NCI-H2196 (cell line): Measurements from ENCODE around the gene APOL1.
"Not testable (repeated sequence)": the region's sequence is repeated elsewhere in the genome, so short reads cannot be mapped to it uniquely, and the experiment has no call there.

Experiments
- DNase-seq: peaks from one replicate; lab custom pipeline; 2025; ENCODE audit not compliant: unreplicated experiment; lab: John Stamatoyannopoulos, UW

The APOL1 gene

DNA sequence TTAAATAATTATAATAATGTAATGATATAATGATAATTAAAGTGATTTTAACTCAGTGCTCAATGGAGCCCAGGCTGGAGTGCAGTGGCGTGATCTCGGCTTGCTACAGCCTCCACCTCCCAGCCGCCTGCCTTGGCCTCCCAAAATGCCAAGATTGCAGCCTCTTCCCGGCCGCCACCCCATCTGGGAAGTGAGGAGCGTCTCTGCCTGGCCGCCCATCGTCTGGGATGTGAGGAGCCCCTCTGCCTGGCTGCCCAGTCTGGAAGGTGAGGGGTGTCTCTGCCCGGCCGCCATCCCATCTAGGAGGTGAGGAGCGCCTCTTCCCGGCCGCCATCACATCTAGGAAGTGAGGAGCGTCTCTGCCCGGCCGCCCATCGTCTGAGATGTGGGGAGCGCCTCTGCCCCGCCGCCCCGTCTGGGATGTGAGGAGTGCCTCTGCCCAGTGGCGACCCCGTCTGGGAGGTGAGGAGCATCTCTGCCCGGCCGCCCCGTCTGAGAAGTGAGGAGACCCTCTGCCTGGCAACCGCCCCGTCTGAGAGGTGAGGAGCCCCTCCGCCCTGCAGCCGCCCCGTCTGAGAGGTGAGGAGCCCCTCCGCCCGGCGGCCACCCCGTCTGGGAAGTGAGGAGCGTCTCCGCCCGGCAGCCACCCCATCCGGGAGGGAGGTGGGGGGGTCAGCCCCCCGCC lies 37.6 kb downstream of the APOL1 start:
- DNase-seq, result not testable (repeated sequence)

DNA sequence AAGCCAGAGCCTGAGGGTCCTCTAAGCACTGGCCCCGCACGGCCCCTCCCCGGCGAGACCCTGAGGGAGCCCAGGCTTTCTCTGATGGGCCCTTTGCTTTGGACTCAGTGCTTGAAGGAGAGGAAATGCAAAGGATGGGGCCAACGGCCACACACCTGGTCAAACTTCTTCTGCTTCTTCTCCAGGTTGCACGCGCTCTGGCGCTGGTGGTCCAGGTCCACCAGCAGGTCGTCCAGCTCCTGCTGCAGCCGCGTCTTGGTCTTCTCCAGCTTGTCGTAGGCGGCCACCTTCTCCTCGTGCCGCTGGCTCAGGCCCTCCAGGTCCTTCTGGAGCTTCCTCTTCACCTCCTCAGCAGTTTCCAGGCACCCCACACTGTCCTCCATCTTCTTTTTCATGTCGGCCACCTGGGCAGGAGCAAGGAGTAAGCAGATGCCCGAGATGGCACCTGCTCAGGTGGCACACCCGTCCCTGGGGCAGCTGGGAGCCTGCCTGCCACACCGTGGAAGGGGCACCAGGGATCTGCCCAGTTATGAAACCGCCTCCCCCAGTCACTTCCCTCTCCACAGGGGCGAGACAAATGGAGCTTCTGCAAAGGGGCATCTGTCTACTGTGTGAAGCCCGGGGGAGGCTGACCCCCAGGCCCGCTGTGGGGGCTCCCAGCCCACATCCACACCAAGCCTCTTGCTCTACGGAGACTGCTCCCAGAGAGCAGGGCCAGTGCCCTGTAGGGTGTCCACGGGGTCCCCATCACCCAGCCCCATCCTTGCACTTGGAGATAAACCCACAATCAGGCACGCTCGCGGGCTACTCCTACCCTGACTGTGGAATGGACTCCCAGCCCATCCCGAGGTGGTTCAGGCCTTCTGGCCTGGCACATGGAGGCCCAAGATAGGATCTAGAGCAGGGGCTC lies 39.2 kb downstream of the APOL1 start:
- DNase-seq, result no peak

DNA sequence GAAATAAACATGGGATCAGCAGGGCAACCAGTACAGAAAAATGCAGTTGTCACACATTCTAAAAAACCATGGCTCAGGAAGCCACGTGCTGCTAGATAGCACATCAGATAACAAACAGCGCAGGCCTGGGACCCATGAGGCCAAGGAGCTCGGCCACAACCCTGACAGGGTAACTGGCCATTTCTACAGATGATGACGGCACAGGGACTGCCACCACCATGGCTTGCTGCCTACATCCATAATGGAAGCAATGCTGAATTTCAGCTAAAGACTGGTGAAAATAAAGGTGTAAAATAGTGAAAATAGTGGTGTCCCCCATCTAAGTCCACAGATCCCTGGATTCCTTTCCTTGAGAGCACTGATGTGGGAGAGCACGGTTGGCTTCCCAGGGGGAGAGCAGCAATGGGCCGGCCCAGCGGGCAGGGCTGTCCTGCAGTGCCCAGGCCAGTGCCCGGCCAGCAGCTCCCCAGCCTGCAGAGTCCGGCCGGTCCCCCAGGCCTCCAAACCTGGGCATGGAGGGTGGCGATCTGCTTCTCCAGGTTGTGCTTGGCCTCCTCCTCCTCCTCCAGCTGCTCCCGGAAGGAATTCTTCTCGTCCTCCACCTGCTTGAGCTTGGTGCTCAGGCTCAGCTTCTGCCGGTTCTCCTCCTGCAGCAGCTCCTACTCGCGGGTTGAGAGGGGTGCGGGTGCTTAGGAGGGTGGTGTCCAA lies 40.0 kb downstream of the APOL1 start:
- DNase-seq, result no peak

DNA sequence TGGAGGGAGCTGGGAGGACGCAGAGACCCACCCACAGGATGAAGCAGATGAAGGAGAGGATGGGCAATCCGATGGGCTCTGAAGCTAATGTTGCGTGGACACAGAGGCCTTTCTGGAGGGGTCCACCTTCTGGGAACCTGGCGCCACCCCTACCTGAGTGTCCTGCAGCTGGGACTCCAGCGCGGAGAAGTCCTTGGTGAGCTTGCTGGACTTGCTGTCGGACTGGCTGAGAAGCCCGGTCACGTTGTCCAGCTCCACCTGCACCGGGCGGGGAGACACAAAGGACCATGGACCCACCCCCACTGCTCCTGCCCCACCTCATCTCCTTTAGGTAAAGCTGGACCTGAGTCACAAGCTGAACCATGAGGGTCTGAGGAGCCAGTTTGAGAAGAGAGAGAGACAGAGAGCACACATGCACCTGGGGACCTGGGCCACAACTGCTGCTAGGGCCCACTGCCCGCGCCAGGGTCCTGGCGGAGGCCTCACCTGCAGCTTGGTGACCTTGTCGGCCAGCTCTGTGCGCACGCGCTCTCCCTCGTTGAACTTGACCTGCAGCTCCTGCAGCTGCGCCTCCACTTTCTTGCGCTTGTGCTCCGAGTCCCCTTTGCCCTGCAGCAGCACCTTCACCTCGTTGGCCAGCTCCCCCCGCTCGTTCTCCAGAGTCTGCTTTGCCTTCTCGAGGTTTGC lies 40.8 kb downstream of the APOL1 start:
- no peak for DNase-seq

DNA sequence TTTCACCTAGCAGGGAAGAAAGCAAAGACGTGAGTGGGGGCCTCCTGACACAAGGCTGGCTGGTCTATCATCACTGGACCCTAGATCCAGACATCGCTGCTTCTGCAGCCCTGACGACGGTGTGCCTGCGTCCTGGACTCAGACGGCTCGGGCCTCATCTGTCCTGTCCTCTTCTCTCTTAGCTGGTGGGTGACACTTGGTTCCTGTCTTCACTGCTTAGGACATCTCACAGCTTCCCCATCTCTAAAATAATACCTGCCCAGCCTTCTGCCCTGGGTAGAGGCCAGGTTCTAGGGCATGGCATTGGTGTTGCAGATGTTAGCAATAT lies 41.3 kb downstream of the APOL1 start:
- DNase-seq, result no peak

DNA sequence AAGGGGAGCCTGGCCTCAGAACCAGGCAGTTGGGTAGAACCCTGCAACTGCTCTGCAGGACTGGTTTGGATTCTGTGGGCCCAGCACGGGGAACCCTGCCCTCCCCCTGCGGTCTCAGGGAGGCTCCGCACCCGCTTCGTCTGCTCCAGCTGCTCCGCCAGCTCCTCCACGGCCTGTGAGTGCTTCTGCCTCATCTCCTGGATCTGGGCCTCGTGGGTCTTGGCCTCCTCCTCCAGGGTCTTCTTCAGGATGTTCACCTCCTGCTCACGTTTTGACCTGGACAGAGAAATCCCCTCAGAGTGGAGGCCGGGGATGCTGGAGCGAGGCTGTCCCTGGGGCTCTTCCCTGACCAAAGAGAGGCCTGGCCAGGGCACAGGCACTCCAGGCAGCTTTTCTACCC lies 41.9 kb downstream of the APOL1 start:
- DNase-seq, result no peak

DNA sequence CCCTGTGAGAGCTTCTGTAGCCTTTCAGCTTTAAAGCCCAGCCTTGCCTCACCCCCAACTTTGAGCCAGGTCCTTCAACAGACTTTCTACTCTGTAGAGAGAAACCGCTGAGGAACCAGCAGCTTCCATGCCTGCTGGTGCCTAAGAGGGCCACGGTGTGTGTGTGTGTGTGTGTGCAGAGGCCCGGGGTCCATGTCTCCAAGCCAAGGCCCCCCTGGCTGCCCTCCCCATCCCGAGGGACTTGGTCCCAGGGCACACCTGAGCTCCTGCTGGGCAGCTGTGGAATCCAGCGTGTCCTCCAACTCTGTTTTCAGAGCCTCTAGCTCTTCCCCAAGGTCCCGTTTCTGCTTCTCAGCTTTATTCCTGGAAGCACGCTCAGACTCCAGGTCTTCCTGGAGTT lies 42.3 kb downstream of the APOL1 start:
- no peak for DNase-seq

DNA sequence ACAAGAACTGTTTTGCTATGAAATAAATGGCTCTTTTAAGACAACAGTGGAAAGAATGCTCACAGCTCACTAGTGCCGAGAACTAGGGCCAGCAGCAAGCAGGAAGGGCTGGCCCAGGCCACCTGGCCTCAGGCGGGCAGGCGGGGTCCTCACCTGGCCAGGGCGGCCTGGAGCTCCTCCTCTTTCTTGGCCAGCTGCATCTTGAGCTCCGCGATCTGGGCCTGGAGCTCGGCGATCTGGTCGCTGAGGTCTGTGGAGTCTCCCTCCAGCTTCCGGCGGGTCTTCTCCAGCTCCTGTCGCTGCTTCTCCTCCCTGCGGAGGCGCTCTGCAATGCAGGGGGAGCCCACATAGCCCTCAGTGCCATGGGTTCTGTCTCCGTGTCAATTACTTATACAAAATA lies 43.8 kb downstream of the APOL1 start:
- DNase-seq, result no peak

DNA sequence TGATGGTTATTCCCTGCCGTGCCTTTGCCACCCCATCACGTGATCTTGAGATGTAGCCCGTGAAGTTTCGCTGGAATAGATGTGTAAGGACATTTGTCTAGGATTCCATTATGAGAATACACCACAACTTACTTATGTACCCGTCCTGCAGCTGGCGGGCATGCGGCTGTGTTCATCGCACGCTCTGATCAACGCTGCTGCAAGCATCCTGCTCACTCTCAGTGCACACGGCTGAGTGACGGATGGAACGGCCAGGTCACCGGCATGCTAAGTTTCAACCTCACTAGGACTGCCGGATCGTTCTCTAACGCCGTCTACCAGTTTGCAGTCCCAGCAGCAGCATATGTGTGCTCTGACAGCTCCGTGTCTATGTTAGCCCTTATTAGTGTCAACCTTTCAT lies 44.6 kb downstream of the APOL1 start:
- no peak for DNase-seq

DNA sequence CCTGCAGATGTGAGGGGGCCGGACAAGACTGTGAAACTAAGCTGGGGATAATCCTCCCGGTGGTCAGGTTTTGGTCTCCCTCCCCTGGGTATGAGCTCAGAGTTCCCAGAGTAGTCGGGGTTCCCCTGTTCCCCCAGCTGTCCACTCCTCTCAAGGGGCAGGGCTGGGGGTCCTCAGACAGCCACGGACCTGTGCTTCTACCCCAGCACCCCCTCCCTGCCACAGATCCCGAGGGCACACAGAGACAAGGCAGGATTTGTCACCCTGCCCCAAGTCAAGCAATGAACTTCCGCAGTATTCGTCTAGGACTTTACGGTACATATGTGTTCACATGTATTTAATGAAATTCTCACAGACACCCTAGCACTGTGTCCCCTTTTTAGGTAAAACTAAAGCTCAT lies 45.2 kb downstream of the APOL1 start:
- no peak for DNase-seq

DNA sequence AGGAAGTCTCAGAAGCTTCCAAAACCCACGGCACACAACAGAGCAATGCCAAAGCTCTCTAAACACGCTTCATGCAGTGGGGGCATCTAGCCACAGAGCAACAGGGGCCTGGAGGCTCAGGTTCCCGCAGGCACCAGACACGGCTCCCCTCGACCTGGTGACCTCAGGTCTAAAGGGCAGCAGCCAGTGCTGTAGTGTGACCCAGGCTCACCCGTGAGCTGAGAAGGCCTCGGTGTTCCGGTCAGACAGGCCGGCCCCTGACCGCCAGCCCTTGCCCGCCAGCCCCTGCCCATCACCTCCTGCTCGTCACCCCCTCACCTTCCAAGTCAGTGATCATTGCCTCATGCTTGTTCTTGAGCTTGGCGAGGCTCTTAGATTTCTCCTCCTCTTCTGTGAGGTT lies 45.7 kb downstream of the APOL1 start:
- DNase-seq, result no peak

DNA sequence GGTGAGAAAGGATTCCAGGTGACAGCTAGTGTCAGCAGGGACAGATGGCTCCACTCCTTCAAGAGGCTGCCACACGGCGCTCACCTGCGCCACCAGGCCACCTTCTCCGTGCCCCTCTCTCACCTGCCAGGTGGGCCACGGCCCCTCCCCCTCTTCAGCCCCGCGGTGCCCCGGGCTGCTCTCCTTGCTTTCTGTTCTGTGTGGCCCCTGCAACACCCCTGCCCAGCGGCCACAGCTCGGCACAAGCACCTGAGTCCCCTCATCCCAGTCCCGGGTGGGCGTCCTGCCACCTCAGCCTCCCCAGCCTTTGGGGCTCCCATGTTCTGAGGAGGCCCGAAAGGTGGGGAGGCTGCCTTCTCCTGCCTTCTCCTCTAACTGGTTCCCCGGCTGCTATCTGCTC lies 46.4 kb downstream of the APOL1 start:
- no peak for DNase-seq

DNA sequence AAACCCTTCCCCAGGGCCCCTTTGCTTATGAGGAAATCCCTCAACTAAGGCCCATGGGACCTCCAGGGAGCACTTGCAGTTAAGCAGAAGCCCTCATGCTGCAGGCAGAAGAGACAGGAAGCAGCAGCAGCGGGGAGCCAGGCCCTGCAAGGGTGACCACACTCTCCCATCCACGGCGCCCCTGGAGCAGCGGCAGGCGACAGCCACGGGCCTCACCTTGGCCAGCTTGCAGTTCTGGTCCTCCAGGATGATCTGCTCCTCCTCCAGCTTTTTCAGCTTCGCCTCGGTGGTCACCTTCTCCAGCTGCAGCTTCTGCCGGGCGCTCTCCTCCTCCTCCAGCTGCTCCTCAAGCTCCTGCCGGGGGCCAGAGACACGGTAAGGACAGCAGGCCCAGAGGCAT lies 47.0 kb downstream of the APOL1 start:
- no peak for DNase-seq

DNA sequence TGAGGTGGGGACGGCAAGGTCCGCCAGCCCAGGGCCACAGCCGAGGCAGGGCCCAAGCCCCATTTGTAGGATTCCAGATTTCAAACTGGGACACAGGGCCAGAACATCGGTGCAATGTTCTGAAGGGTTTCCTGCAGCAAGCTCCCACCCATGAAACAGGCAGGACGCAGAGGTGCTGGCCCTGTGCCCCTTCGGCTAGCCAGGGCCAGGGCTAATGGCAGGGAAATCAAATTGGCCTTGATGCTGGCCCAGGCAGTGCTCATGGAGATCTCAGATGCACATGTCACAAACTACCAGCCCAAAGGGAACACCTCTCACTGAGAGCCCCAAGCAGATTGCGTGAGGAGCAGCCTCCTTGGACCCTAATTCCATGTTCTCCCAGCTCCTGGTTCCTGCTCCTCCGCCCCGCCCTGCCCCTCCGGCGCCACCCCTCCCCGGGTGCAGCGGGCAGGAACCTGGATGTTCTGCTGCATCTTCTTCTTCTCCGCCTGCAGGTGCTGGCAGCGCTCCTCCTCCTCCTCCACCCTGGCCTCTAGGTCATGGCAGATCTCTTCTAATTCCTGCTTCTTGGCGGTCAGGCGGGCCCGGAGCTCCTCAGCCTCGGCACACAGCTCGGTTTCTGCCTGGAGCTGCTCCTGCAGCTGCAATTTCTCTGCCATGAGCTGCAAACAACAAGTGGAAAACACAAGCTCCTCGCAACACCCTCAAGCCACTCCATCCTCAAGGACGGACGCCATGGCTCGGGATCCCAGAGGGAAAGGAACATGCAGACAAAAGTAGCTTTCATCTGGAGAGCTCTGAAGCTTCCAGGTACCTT lies 47.7 kb downstream of the APOL1 start:
- DNase-seq, result no peak

DNA sequence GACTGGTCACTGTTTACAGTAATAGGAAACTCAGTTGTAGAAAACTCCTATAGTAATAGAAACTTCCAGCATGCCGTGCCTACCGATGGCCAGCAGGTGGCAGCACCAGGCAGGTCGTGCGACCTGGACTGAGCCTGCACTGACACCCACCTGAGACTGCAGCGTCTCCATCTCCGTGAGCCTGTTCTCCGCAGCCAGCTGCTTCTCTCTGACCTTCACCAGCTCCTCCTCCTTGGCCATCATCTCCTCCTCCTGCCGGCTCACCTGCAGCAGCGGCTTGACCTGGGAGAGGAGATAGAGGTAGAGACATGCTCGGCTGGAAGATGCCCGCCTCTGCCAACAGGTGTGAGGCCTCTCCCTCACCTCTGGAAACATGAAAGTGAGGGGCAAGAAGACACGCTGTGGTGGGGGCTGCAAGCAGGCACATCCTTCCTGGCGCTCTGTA lies 48.5 kb downstream of the APOL1 start:
- DNase-seq, result peak; percentile 70

DNA sequence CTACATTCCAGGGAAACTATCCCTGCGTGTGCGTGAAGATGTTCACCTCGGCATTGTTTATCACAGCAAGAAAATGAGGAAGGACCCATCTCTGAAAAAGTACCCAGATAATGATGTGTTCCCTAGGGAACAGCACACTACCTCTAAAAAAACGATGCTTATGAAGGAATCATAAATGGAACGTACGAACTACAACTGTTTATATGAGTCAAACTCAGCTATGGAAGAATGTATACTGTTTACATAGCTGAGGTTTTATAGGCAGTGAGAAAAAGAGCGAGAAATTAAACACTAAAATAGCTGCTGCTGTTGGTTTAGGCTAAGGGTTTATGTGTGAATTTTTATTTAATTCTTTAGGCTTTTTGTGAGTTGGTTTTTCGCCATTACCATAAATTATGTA lies 48.9 kb downstream of the APOL1 start:
- no peak for DNase-seq

DNA sequence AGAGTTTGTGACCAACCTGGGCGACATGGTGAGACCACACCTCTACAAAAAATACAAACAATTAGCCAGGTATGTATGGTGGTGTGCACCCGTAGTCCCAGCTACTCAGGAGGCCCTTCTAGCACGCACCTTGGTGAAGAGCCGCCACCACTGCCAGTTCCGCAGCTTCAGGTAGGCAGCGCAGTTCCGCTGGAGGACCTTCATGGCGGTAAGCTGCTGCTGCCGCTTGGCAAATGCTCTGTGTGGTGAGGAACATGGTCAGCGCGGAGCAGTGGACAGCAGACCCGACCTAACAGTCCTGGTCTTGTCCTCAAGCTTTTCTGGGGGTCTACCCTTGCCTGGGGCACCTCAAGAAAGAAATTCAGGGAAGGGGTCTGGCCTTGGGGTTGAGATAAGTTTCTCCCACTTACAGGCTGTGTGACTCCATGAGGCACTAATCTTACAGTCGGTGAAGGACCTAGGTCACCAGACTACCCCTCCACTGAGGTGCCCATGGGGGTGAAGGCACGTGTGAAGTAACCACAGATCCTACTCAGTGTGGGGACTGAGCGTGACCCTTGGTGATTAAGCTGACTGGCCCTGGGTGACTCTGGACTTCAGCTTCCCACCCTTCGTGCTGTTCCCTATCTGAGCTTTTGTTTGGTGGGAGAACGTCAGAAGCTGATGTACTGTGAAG lies 49.6 kb downstream of the APOL1 start:
- no peak for DNase-seq

DNA sequence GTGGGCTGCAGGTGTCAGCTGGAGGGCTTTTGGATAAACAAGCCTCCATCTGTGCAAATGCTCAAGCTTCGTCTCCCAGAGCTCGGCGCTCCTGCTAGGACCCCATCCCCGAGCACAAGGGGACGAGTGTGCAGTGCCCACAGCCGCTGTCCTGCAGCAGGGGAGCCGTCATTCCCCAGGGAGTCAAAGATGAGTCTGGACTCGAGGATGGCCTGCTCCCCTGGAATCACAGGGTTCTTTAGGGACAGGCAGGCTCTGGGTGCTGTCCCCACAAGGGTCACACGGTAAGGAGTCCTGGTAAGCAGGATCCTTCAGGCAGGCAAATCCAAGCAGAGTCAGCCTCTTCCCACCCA lies 50.2 kb downstream of the APOL1 start:
- no peak for DNase-seq

DNA sequence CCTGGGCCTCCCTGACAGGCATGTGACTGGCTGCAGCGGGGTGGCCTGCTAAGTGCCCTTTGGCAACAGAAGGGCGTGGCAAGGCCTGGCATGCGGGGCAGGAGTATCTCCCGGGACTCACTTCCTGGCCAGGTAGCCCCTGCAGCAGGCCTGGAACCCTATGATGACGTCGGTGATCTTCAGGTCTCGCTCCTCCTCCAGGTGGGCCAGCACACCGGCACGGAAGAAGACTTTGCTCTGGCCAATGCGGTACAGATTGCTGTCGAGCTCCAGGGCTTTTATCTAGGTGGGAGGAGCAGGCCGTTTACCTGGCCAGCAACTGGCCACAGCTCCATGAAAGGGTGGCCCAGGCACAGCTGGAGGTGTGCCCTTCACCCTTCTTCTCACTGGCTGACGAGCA lies 50.9 kb downstream of the APOL1 start:
- no peak for DNase-seq

DNA sequence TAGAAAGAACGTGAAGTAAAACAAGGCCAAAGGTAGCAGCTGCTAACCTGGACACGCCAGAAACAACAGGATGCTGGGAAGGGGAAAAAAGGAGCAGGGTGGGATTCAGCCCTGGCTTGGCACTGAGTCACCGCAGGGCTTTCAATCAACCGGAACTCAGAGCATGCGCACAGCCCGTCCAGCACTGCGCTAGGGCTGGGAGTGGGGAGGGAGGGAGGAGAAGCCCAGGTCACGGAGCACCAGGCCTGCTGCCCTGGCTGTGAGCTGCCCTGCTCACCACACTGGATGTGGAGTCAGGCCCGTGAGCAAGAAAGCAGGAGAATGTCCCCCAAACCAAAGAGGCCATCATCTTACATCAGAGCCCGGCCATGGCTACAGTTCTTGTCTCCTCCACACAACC lies 51.5 kb downstream of the APOL1 start:
- DNase-seq, result no peak
